GM04504 (cell line): ENCODE results near the gene ECI1.
"Not testable (repeated sequence)": the region's sequence is repeated elsewhere in the genome, so short reads cannot be mapped to it uniquely, and the experiment has no call there.

ENCODE experiments used
- DNase-seq: peaks from one replicate; pipeline ENCODE4 v3.0.0-alpha.2; 2012; ENCODE audit warnings: low read depth

ECI1 gene

DNA sequence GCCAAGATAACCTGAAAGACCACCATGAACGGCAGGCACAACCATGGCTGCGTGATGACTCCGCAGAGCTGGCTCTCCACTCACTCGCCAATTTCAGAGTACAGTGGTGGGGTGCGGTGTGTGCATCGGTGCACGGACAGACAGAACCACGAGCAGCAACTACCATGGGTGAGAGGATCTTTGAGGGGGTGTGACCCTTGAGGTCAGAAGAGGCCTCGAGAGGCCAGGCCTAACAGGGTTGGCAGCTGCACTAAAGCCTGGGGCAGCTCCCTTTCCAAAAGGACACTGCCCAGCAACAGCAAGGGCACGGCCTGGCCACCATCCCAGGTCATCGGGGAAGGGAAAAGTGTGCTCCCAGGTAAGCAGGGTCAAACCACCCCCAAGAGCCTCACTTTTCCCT, 1.9 kb upstream of the ECI1 start:
- DNase-seq, result no peak

DNA sequence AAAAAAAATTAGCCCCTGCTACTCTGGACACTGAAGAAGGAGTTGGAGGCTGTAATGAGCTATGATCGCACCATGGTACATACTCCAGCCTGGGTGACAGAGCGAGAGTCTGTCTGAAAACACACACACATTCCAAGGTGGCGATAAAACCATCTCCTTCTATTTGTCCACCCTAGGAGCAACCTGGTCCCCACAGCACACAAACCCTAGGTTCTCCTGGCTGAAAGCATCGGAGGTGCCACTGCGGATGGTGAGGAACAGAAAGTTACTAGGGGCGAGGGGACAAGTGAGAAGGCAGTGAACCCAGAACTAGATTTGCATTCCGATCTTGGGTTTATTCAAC, 1.4 kb upstream of the ECI1 start:
- no peak for DNase-seq

DNA sequence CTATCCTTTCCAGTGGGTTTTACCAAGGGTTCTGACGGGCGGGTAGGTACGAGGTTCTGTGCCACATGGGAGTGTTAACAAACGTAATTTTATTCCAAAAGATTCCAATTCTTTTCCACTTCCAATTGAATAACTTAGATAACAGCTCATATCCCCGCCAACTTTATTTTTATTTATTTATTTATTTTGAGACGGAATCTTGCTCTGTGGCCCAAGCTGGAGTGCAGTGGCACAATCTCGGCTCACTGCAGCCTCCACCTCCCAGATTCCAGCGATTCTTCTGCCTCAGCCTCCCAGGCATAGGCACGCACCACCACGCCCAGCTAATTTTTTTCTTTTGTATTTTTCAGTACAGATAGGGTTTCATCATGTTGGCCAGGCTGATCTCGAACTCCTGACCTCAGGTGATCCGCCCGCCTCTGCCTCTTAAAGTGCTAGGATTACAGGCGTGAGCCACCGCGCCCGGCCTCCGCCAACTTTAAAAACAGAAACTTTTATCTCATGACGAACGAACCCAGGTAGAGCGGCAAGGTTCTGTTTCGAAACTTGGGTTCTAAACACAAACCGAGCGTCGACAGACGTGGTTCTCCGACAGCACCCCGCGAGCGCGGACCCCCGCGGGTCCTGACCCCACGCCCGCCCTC, 613 bp downstream of the ECI1 start:
- DNase-seq, result no peak

- DNase-seq, result no peak
Measured at GRCh38 chr16:2246301-2246885, 5.0 kb downstream of the ECI1 start.

- DNase-seq, result no peak
Measured at GRCh38 chr16:2244926-2245795, 6.2 kb downstream of the ECI1 start.

DNA sequence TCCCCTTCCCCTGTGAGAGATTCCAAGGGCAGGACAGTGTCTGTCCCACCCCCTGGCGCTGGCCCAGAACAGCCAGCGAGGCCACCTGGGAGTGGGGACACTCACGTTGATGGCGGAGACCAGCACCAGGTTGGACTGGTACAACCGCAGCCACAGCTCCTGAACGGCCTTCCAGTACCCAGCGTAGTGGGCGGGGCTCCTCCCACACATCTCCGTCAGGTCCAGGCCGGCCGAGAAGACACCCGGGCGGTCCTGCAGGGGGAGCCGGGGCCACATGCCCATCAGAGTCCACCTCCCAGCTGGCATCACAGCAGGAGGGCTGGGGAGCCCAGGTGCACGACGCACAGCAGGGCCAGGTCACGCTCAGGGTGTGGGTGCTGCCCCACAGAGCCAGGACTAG, 7.1 kb downstream of the ECI1 start:
- no peak for DNase-seq

DNA sequence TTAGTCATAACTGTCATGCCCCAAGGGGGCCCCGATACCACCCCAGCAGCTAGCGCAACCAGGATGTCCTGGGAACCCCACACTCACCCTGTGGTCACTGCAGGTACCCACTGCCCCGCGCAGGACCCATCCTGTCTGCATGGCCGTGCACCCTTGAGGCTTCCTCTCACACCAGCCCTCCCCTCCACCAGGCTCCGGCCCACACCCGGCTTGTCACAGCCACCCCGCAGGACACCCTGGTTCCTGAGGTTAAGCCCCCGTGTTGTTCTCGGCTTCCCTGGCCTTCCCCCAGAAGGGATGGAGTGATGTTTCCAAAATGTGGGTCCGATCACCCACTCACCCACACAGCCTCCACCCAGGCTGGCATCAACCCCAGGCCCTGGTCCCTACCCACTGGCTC, 7.6 kb downstream of the ECI1 start:
- no peak for DNase-seq

DNA sequence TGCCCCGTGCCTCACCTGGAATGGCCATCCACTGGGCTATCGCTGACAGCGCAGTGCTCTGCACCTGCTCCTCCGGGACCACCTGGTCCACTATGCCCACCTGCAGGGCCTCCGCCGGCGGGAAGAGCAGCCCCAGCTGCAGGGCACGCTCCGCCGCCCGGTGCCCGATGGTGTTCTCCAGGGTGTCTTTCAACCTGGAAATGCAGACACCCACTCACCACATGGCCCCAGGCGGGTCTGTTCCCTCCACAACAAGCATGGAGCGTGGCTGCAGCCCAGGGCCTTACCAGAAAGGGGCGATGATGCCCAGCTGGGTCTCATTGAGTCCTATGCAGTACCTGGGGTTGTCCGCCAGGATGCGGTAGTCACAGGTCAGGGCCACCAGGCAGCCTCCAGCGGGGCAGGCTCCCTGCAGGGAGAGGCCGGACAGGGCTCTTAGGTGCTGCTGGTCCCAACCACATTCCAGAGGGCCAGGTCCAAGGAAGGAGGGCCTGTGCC, 8.3 kb downstream of the ECI1 start:
- DNase-seq, result no peak

- DNase-seq, result no peak
Measured at GRCh38 chr16:2242598-2242997, 8.8 kb downstream of the ECI1 start.

GRCh38 chr16:2240331-2240730, 11.1 kb downstream of the ECI1 start:
- DNase-seq, result not testable (repeated sequence)

DNA sequence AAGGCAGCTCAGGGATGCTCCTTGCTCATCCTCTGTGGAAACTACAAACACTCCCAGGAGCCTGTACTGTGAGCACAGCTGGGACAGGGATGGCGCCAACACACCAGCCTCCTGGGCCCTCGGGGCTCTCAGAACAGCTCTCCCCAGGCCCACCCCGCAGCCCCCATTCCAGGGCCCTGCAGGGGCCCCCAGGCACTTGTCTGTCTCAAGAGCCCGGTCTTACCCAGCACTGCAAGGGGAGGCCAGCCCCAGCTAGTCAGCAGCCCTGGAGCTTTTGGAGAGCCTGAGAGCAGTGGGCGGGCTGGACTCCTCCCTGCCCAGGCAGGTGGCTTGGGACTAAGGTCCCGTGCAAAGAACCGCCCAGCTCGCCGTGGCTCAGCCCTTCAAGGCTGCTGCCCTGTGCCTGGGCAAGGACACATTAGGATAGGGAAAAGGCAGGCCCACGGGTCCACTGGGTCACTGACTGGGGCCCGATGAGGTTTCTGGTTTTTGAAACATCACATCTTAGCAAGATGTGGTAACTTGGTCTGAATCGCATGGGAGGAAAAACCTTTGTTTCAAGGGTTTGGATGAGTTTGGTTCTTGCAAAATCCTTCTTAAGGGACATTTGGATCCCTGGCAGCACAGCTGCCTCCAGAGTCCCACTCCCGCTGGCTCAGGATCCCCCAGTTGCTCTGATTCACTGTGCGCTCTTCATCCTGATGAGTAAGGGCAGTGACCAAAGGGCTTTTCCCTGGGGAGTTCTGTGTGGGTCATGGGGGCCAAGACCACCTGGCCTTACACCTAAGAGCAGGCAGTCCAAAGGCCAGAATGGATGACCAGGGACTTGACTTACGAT, 12.3 kb downstream of the ECI1 start:
- DNase-seq, result no peak

DNA sequence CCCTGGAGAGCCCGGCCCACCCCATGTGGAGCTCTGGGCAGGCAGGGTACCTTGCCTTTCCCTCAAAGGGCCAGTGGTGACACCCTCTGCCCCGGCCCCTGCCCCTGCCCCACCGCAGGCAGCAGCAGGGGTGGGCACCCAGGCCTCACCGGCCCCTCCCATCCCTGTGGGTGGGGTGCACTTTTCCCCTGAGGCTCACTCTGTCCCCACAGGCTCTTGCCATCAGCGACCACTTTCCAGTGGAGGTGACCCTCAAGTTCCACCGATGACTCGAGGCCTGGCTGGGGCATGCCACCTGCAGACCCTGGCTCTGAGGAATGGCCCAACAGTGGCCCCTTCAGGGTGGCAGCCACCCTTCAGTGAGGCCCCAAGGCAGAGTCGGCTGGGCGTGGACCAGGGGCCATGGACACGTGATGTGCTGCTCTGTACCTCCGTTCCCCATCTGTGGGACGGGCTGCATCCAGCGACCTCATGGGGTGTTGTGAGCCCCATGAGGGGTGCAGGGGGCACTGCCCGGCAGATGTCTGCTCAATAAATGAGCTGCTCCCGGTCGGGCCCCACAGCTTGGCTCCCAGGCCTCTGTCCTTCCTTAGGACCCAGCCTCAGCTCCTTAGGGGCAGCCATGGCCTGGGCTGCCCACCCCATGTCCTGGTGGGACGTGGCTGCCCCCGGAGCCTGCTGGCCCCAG, 13.1 kb downstream of the ECI1 start:
- no peak for DNase-seq

DNA sequence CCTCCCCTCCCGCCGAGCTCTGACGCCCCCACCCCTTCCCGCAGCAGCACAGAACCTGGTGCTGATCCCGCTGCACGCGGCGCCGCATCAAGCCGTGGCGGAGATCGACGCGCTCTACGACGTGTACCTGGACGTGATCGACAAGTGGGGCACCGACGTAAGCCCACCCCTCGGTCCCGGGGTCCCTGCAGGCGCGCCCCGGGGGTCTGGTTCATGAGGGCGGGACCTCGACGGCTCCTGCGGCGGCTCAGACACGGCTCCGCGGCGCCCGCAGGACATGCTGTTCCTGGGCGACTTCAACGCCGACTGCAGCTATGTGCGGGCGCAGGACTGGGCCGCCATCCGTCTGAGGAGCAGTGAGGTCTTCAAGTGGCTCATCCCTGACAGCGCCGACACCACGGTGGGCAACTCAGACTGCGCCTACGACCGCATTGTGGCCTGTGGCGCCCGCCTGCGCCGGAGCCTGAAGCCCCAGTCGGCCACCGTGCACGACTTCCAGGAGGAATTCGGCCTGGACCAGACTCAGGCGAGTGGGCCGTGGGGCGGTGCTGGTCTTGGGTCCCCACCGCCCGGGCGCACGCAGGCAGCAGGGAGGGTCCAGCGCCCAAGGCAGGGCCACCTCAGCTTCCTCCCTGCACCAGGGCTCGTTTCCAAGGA, 13.8 kb downstream of the ECI1 start:
- DNase-seq, result no peak

- no peak for DNase-seq
Measured at GRCh38 chr16:2237102-2237482, 14.3 kb downstream of the ECI1 start.

GRCh38 chr16:2236337-2237101, 14.9 kb downstream of the ECI1 start, which contains the start of gene DNASE1L2:
DNASE1L2 (plus strand) TSS chr16:2236444; CDS start chr16:2236817, 373 bp downstream.
- DNase-seq, result no peak

- DNase-seq, result no peak
Measured at GRCh38 chr16:2235695-2236336, 15.6 kb downstream of the ECI1 start.

DNA sequence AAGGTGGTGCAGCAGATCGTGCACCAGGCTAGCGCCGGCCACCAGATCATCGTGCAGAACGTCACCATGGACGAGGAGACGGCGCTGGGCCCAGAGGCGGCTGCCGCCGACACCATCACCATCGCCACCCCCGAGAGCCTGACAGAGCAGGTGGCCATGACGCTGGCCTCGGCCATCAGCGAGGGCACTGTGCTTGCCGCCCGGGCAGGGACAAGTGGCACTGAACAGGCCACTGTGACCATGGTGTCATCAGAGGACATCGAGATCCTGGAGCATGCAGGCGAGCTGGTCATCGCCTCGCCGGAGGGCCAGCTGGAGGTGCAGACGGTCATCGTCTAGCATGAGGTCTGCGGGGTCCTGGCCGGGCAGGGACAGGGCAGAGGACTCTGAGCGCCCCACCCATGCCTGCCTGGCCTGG, 16.1 kb downstream of the ECI1 start:
- no peak for DNase-seq

- DNase-seq, result no peak
Measured at GRCh38 chr16:2234813-2235170, 16.6 kb downstream of the ECI1 start.

DNA sequence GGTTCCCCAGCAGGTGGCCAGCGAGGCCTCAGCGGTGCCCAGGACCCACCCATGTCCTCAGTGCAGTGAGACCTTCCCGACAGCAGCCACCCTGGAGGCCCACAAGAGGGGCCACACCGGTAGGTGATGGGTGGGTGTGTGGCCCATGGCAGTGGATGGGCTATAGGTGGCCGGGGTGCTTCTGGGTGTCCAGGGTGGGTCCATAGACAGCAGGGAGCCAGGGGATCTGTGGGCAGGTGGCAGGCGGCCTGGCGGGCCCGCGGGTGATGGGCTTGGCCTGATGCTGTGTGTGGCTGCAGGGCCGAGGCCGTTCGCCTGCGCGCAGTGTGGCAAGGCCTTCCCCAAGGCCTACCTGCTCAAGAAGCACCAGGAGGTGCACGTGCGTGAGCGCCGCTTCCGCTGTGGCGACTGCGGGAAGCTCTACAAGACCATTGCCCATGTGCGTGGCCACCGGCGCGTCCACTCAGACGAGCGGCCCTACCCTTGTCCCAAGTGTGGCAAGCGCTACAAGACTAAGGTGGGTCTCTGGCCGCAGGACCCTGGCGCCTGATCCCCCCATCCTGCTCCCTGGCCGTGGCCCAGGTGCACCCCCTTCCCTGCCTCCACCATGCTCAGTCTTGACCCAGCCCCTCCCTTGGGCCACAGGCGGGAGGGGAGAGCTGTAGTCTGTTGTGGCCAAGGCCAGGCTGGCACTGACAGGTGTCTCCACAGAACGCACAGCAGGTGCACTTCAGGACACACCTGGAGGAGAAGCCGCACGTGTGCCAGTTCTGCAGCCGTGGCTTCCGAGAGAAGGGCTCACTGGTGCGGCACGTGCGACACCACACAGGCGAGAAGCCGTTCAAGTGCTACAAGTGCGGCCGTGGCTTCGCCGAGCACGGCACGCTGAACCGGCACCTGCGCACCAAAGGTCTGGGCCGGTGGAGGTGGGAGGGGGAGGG, 17.2 kb downstream of the ECI1 start:
- DNase-seq, result no peak
